Tibial artery (tissue), 4 donors: Measurements from ENCODE around the gene UROD.

Experiments used
- DNase-seq, 2 donors: peaks; one replicate each; pipeline ENCODE4 v3.0.0-alpha.2; 2019
- H3K27ac ChIP-seq, 2 donors: fragments of 200-600 bp; sonication (generic) in 1 of 2; 1 replicate in 1 of 2; 2 replicates in 1 of 2; pipeline ENCODE4 v1.5.1; 2018 to 2019; ENCODE audit warnings: mild to moderate bottlenecking in 1 of 2
- H3K27me3 ChIP-seq, 2 donors: fragments of 200-600 bp; sonication (generic) in 1 of 2; one replicate each; pipeline versions ENCODE4 v1.5.1 to v1.6.0; 2016 to 2019
- H3K36me3 ChIP-seq, 3 donors: fragments of 200-600 bp; sonication (generic) in 2 of 3; one replicate each; pipeline ENCODE4 v1.5.1; 2016 to 2019; ENCODE audit warnings: mild to moderate bottlenecking in 2 of 3
- H3K4me1 ChIP-seq, 4 donors: fragments of 200-600 bp; sonication (generic) in 2 of 4; 1 replicate in 3 of 4; 2 replicates in 1 of 4; pipeline ENCODE4 v1.5.1; 2016 to 2019
- H3K4me3 ChIP-seq, 2 donors: fragments of 200-600 bp; sonication (generic) in 1 of 2; 1 replicate in 1 of 2; 2 replicates in 1 of 2; pipeline ENCODE4 v1.5.1; 2018 to 2019; ENCODE audit warnings: mild to moderate bottlenecking in 2 of 2
- H3K9me3 ChIP-seq, 3 donors: fragments of 200-600 bp; sonication (generic) in 1 of 3; one replicate each; pipeline ENCODE4 v1.5.1; 2016 to 2019
- intact Hi-C: fragments of 100-400 bp; cut with DNase I; formaldehyde crosslinking; loops from one replicate; pipeline ENCODE4 v1.15.0; 2023; ENCODE audit warnings: low total_unique reads
- TF ChIP-seq, protein P1 (sequence below), 2 experiments: fragments of 200-600 bp in 1 of 2; fragments of 450-650 bp in 1 of 2; IDR thresholded peaks; one replicate each; pipeline ENCODE4 v1.5.1; 2017 to 2019; ENCODE audit warnings: antibody characterized with exemption in 2 of 2, mild to moderate bottlenecking in 1 of 2, moderate library complexity in 1 of 2

The UROD gene

GRCh38 chr1:45011837-45012638 lies at the start of gene UROD:
UROD (plus strand) TSS chr1:45012254; CDS start chr1:45012266, 12 bp downstream.
- DNase-seq = peak; percentile 94 to 95
- peaks cover 23 to 32% (median 24%) of the 10 kb centered on the region in 3 donors for H3K36me3 ChIP-seq
- peaks cover 5 to 50% (median 43%) of the 10 kb centered on the region in 4 donors for H3K4me1 ChIP-seq

DNA sequence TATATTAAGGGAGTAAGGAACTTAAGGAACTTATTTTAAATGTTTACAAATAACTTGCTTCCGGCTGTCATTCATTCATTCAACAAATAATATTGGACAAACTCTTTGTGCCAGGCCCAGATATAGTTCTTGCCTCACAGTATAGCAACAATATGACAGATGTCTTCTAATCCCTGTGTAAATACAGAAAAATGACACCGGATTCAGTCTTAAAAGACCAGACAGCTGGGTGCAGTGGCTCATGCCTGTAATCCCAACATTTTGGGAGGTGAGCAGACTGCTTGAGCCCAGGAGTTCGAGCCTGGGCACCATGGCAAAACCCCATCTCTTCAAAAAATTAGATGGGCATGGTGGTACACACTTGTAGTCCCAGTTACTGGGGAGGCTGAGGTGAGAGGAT lies 49.3 kb upstream of the UROD start:
- H3K36me3 ChIP-seq = peaks cover 0 to 23% (median 5%) of the 10 kb centered on the region in 3 donors
- no peaks in the 10 kb centered on the region for H3K27me3 ChIP-seq
- intact Hi-C loops = no loop called here
- H3K4me3 ChIP-seq = no peak overlapping the region
- H3K9me3 ChIP-seq = no peaks in the 10 kb centered on the region
- TF ChIP-seq, protein P1, sequence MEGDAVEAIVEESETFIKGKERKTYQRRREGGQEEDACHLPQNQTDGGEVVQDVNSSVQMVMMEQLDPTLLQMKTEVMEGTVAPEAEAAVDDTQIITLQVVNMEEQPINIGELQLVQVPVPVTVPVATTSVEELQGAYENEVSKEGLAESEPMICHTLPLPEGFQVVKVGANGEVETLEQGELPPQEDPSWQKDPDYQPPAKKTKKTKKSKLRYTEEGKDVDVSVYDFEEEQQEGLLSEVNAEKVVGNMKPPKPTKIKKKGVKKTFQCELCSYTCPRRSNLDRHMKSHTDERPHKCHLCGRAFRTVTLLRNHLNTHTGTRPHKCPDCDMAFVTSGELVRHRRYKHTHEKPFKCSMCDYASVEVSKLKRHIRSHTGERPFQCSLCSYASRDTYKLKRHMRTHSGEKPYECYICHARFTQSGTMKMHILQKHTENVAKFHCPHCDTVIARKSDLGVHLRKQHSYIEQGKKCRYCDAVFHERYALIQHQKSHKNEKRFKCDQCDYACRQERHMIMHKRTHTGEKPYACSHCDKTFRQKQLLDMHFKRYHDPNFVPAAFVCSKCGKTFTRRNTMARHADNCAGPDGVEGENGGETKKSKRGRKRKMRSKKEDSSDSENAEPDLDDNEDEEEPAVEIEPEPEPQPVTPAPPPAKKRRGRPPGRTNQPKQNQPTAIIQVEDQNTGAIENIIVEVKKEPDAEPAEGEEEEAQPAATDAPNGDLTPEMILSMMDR (IDR thresholded peaks at IDR 0.05) = no peak
- peaks cover 0 to 3% (median 0%) of the 10 kb centered on the region in 4 donors for H3K4me1 ChIP-seq
- no peak for DNase-seq
- H3K27ac ChIP-seq = no peak overlapping the region

More at GRCh38 chr1:45011837-45012638, at the start of gene UROD:
- intact Hi-C loops = loop anchor here (5.0 kb wide), 3 partner anchors 175 to 485 kb away; partner anchors contain the start of gene BEST4
- Histone ChIP-seq H3K9me3 (no peaks in the 10 kb centered on the region), H3K27ac (peak within 1 kb of the TSS; percentile 85 to 86), H3K27me3 (no peaks in the 10 kb centered on the region), H3K4me3 (peak within 1 kb of the TSS; percentile 86 to 95)
- TF ChIP-seq, protein P1 (IDR thresholded peaks at IDR 0.05) = no peak

- Histone ChIP-seq H3K27ac (no peak overlapping the region), H3K4me3 (no peak overlapping the region), H3K9me3 (no peaks in the 10 kb centered on the region), H3K4me1 (peaks cover 0 to 14% (median 4%) of the 10 kb centered on the region in 4 donors), H3K27me3 (no peaks in the 10 kb centered on the region), H3K36me3 (peaks cover 0 to 10% (median 0%) of the 10 kb centered on the region in 3 donors)
- DNase-seq = no peak
- intact Hi-C loops = no loop called here
- TF ChIP-seq, protein P1 (IDR thresholded peaks at IDR 0.05) = no peak
Observed at GRCh38 chr1:44964396-44964795, 47.7 kb upstream of the UROD start.

DNA sequence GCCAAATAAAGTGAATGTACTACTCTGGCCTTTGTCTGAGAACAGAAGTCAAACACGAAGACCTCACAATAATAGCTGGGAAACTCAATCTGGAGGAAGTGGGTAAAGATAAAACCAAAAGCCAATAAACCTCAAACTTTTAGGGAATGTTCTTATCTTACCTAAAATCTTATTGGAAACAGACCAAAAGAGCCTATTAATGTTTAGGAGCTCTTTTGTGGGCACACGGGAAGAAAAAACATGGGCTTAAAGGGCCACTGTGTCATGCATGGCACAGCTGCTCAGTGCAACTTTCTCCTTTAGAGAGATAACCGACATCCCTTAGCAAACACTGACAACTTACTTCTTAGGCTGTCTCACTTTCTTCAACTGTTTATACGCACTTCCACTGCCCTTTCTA lies 41.7 kb upstream of the UROD start:
- no peak for DNase-seq
- TF ChIP-seq, protein P1 (IDR thresholded peaks at IDR 0.05) = no peak
- intact Hi-C loops = no loop called here
- H3K4me1 ChIP-seq = peaks cover 0 to 14% (median 5%) of the 10 kb centered on the region in 4 donors
- H3K27ac ChIP-seq = no peak overlapping the region
- H3K4me3 ChIP-seq = no peak overlapping the region
- H3K36me3 ChIP-seq = peaks cover 6 to 36% (median 7%) of the 10 kb centered on the region in 3 donors
- H3K9me3 ChIP-seq = no peaks in the 10 kb centered on the region
- no peaks in the 10 kb centered on the region for H3K27me3 ChIP-seq

GRCh38 chr1:44973645-44974044 lies 38.4 kb upstream of the UROD start:
- Histone ChIP-seq H3K4me3 (no peak overlapping the region), H3K4me1 (peaks cover 0 to 4% (median 1%) of the 10 kb centered on the region in 4 donors), H3K27me3 (no peaks in the 10 kb centered on the region), H3K36me3 (peaks cover 32 to 69% (median 36%) of the 10 kb centered on the region in 3 donors), H3K27ac (no peak overlapping the region), H3K9me3 (no peaks in the 10 kb centered on the region)
- DNase-seq = no peak
- TF ChIP-seq, protein P1 (IDR thresholded peaks at IDR 0.05) = no peak
- intact Hi-C loops = no loop called here
